ENCODE data around the gene ZBTB9. TPM values are rescaled to one million over a fixed set of nuclear protein-coding genes. Genes with fewer than 3 reads are reported as not detected.
A peak's percentile ranks its signal among the peaks of the same experiment; 100 is the strongest.

The ZBTB9 gene
- total RNA-seq, 2 experiments from 2014 or later = 5.5 to 5.7 TPM

- peaks cover 50% of the 10 kb centered on the region for H3K36me3 ChIP-seq (ENCODE audit: insufficient read depth, low read length)
- H3K27ac ChIP-seq (ENCODE audit: low read depth in 1 of 2, low read length in 2 of 2) = no peak overlapping the region
- no peaks in the 10 kb centered on the region for H3K9me3 Mint-ChIP-seq
- no peak for ATAC-seq (ENCODE audit: poor library complexity)
- no peaks in the 10 kb centered on the region for H3K27me3 Mint-ChIP-seq
- no peak overlapping the region for H3K4me3 Mint-ChIP-seq
- H3K27me3 ChIP-seq (ENCODE audit: control insufficient read depth in 1 of 2, insufficient read depth in 2 of 2, low read length in 2 of 2) = no peaks in the 10 kb centered on the region
- no peak for TF ChIP-seq CTCF (IDR thresholded peaks at IDR 0.05)
- POLR2A ChIA-PET = interaction anchor here (1.2 kb wide), 1 partner anchor 44 kb away, joined by 3 read pairs; no protein-coding TSS in a partner anchor
- DNase-seq = no peak
- CTCF ChIA-PET = no interaction called here
- peaks cover 31% of the 10 kb centered on the region for H3K4me1 ChIP-seq (ENCODE audit: insufficient read depth, low read length)
- H3K4me3 ChIP-seq (ENCODE audit: low read length) = no peak overlapping the region
- peak overlapping the region; percentile 24 for H3K27ac Mint-ChIP-seq
- H3K4me1 Mint-ChIP-seq (ENCODE audit: low read depth) = peaks cover 35% of the 10 kb centered on the region
- intact Hi-C loops (cut with DNase I, micrococcal nuclease) = loop anchor here in 1 of 2 experiments (5.0 to 10.0 kb wide), 3 partner anchors 142 to 800 kb away; partner anchors contain the start of genes HMGA1 and LEMD2
- peaks cover 64% of the 10 kb centered on the region for H3K36me3 Mint-ChIP-seq (ENCODE audit: low read depth)
- H3K9me3 ChIP-seq (ENCODE audit: control insufficient read depth in 1 of 2, insufficient read depth in 1 of 2, low read length in 2 of 2) = no peaks in the 10 kb centered on the region
These were observed 19.4 kb upstream of the ZBTB9 start for GRCh38 chr6:33434961-33435360.

GRCh38 chr6:33437666-33438065 lies 16.7 kb upstream of the ZBTB9 start:
- intact Hi-C loops (cut with DNase I, micrococcal nuclease) = loop anchor here in 1 of 2 experiments (10.0 kb wide), 2 partner anchors 347 to 797 kb away; partner anchors contain the start of genes HMGA1 and LEMD2
- no peaks in the 10 kb centered on the region for H3K9me3 Mint-ChIP-seq
- DNase-seq (no peak), ATAC-seq (ENCODE audit: poor library complexity) (no peak)
- H3K27me3 Mint-ChIP-seq = no peaks in the 10 kb centered on the region
- no peak for TF ChIP-seq CTCF (IDR thresholded peaks at IDR 0.05)
- ChIA-PET POLR2A (no interaction called here), CTCF (no interaction called here)
- Histone ChIP-seq H3K36me3 (ENCODE audit: insufficient read depth, low read length) (peaks cover 70% of the 10 kb centered on the region), H3K4me3 (ENCODE audit: low read length) (no peak overlapping the region), H3K27me3 (ENCODE audit: control insufficient read depth in 1 of 2, insufficient read depth in 2 of 2, low read length in 2 of 2) (no peaks in the 10 kb centered on the region), H3K9me3 (ENCODE audit: control insufficient read depth in 1 of 2, insufficient read depth in 1 of 2, low read length in 2 of 2) (no peaks in the 10 kb centered on the region), H3K4me1 (ENCODE audit: insufficient read depth, low read length) (peaks cover 5% of the 10 kb centered on the region), H3K27ac (ENCODE audit: low read depth in 1 of 2, low read length in 2 of 2) (no peak overlapping the region)
- H3K4me1 Mint-ChIP-seq (ENCODE audit: low read depth) = peaks cover 12% of the 10 kb centered on the region
- H3K27ac Mint-ChIP-seq = no peak overlapping the region
- H3K4me3 Mint-ChIP-seq = no peak overlapping the region
- H3K36me3 Mint-ChIP-seq (ENCODE audit: low read depth) = peaks cover 85% of the 10 kb centered on the region

- Mint-ChIP-seq H3K4me1 (ENCODE audit: low read depth) (peaks cover 2% of the 10 kb centered on the region), H3K9me3 (no peaks in the 10 kb centered on the region), H3K36me3 (ENCODE audit: low read depth) (peaks cover 80% of the 10 kb centered on the region), H3K27me3 (no peaks in the 10 kb centered on the region), H3K27ac (no peak overlapping the region), H3K4me3 (no peak overlapping the region)
- DNase-seq = no peak
- intact Hi-C loops (cut with DNase I, micrococcal nuclease) = loop anchor here in 1 of 2 experiments (10.0 kb wide), 2 partner anchors 346 to 796 kb away; partner anchors contain the start of genes HMGA1 and LEMD2
- Histone ChIP-seq H3K27me3 (ENCODE audit: control insufficient read depth in 1 of 2, insufficient read depth in 2 of 2, low read length in 2 of 2) (no peaks in the 10 kb centered on the region), H3K4me3 (ENCODE audit: low read length) (no peak overlapping the region), H3K9me3 (ENCODE audit: control insufficient read depth in 1 of 2, insufficient read depth in 1 of 2, low read length in 2 of 2) (no peaks in the 10 kb centered on the region), H3K4me1 (ENCODE audit: insufficient read depth, low read length) (no peaks in the 10 kb centered on the region), H3K36me3 (ENCODE audit: insufficient read depth, low read length) (peaks cover 74% of the 10 kb centered on the region), H3K27ac (ENCODE audit: low read depth in 1 of 2, low read length in 2 of 2) (no peak overlapping the region)
- TF ChIP-seq CTCF (IDR thresholded peaks at IDR 0.05) = no peak
- CTCF ChIA-PET = no interaction called here
- no peak for ATAC-seq (ENCODE audit: poor library complexity)
- POLR2A ChIA-PET = interaction anchor here (0.9 kb wide), 1 partner anchor 8 kb away, joined by 3 read pairs; no protein-coding TSS in a partner anchor
These were observed 15.3 kb upstream of the ZBTB9 start for GRCh38 chr6:33438978-33439594.
